Ishikawa (cell line): Measurements from ENCODE around the gene USP38.

ENCODE experiments used
- CEBPB ChIP-seq: IDR thresholded peaks from 2 replicates; pipeline ENCODE4 v1.6.1; 2012
- CREB1 ChIP-seq: IDR thresholded peaks from 2 replicates; pipeline ENCODE4 v1.6.1; 2012; ENCODE audit warnings: low read depth
- EGR1 ChIP-seq: IDR thresholded peaks from 2 replicates; pipeline ENCODE4 v1.6.1; 2012
- EP300 ChIP-seq: IDR thresholded peaks from 2 replicates; pipeline ENCODE4 v1.6.1; 2012; ENCODE audit warnings: borderline replicate concordance
- FOXM1 ChIP-seq: IDR thresholded peaks from 2 replicates; pipeline ENCODE4 v1.6.1; 2012; ENCODE audit warnings: low read depth, borderline replicate concordance
- NFIC ChIP-seq: IDR thresholded peaks from 2 replicates; pipeline ENCODE4 v1.6.1; 2012
- RAD21 ChIP-seq: IDR thresholded peaks from 2 replicates; pipeline ENCODE4 v1.6.1; 2012; ENCODE audit warnings: low read depth
- TAF1 ChIP-seq: IDR thresholded peaks from 2 replicates; pipeline ENCODE4 v1.6.1; 2012; ENCODE audit warnings: low read depth, mild to moderate bottlenecking
- TCF12 ChIP-seq: IDR thresholded peaks from 2 replicates; pipeline ENCODE4 v1.6.1; 2012; ENCODE audit warnings: low read depth
- TEAD4 ChIP-seq: IDR thresholded peaks from 2 replicates; pipeline ENCODE4 v1.6.1; 2012
- YY1 ChIP-seq: IDR thresholded peaks from 2 replicates; pipeline ENCODE4 v1.6.1; 2012; ENCODE audit warnings: low read depth
- ZBTB7A ChIP-seq: IDR thresholded peaks from 2 replicates; pipeline ENCODE4 v1.6.1; 2012; ENCODE audit warnings: low read depth
- TF ChIP-seq, protein P1 (sequence below): IDR thresholded peaks from 2 replicates; pipeline ENCODE4 v1.6.1; 2012
- TF ChIP-seq, protein P2 (sequence below): IDR thresholded peaks from 2 replicates; pipeline ENCODE4 v1.6.1; 2012
- TF ChIP-seq, protein P3 (sequence below): IDR thresholded peaks from 2 replicates; pipeline ENCODE4 v1.6.1; 2012; ENCODE audit warnings: low read depth, mild to moderate bottlenecking

USP38 gene

DNA sequence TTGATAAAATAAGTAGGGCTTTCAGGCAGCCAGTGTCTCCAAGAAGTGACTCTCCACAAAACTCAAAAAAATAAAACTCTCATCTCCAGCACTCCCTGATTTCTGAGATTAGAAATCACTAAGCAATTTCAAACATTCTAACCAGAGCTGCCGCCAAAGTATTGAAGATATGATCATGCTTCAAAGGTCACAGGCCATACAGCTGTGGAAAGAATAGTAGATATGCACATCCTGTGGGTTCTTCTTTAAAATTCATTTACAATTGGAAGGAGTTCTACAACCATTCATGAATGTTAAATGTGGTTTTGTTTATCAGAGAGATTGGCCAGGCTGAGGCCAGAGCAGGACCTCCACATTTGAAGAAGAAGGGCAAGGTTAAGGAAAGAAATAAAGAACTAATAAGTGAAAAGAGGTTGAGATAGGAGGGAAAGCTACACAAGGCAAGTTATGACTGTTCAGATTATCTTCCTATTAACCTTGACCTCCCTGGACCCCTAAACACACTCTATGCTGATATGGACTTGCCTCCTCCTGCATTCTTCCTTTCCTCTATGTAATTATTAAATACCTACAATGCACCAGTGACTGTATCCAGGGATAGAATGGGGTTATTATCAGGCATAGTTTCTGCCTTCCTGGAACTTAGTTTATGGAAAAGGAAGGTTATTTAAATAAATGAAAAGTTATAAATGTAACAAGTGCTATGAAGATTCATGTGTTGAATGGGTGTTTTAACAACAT lies 56.4 kb downstream of the USP38 start:
- TF ChIP-seq NFIC = no peak

DNA sequence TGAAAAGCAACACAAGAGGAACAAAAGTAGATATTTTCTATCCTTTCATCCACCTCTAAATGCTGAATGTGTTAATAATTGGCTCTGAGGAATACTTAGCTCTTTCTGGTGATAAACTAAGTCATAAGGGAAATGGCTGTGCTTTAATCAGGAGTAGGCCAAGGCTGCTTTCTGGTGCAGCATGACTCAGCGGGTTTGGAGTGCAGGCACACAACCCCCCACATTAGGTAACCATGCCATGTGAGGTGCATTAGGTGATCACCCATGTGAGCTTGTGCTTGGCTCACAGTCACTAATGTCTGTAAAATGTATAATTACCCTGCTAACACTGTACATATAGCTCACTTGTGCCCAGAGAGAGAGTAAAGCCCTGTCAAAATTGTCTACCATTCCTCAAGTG lies 57.2 kb downstream of the USP38 start:
- TF ChIP-seq NFIC = no peak
- TF ChIP-seq RAD21 = no peak

DNA sequence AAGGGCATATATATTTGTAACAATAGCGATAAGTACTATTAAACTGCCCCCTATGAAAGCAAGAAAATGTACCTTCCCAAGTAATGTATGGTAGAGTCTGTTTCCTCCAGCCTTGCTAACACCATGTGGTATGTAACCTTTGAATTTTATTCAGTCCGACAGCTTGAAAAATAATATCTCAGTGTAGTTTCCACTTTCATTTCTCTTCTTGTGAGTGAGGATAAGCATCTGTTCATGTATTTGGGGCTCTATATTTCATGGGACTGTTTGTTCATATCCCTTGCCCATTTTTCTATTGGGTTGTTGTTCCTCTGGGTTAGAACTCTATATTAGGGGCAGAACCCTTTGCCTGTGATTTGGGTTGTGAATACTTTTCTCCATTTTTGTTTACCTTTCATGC lies 58.3 kb downstream of the USP38 start:
- TF ChIP-seq, protein P1, sequence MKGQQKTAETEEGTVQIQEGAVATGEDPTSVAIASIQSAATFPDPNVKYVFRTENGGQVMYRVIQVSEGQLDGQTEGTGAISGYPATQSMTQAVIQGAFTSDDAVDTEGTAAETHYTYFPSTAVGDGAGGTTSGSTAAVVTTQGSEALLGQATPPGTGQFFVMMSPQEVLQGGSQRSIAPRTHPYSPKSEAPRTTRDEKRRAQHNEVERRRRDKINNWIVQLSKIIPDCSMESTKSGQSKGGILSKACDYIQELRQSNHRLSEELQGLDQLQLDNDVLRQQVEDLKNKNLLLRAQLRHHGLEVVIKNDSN = no peak
- TF ChIP-seq FOXM1 (no peak), YY1 (no peak), EP300 (no peak), TCF12 (no peak), ZBTB7A (no peak), CREB1 (no peak), RAD21 (no peak), NFIC (no peak), EGR1 (no peak), TEAD4 (no peak), CEBPB (no peak), TAF1 (no peak)
- TF ChIP-seq, protein P2, sequence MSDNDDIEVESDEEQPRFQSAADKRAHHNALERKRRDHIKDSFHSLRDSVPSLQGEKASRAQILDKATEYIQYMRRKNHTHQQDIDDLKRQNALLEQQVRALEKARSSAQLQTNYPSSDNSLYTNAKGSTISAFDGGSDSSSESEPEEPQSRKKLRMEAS = no peak
- TF ChIP-seq, protein P3, sequence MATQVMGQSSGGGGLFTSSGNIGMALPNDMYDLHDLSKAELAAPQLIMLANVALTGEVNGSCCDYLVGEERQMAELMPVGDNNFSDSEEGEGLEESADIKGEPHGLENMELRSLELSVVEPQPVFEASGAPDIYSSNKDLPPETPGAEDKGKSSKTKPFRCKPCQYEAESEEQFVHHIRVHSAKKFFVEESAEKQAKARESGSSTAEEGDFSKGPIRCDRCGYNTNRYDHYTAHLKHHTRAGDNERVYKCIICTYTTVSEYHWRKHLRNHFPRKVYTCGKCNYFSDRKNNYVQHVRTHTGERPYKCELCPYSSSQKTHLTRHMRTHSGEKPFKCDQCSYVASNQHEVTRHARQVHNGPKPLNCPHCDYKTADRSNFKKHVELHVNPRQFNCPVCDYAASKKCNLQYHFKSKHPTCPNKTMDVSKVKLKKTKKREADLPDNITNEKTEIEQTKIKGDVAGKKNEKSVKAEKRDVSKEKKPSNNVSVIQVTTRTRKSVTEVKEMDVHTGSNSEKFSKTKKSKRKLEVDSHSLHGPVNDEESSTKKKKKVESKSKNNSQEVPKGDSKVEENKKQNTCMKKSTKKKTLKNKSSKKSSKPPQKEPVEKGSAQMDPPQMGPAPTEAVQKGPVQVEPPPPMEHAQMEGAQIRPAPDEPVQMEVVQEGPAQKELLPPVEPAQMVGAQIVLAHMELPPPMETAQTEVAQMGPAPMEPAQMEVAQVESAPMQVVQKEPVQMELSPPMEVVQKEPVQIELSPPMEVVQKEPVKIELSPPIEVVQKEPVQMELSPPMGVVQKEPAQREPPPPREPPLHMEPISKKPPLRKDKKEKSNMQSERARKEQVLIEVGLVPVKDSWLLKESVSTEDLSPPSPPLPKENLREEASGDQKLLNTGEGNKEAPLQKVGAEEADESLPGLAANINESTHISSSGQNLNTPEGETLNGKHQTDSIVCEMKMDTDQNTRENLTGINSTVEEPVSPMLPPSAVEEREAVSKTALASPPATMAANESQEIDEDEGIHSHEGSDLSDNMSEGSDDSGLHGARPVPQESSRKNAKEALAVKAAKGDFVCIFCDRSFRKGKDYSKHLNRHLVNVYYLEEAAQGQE = no peak

DNA sequence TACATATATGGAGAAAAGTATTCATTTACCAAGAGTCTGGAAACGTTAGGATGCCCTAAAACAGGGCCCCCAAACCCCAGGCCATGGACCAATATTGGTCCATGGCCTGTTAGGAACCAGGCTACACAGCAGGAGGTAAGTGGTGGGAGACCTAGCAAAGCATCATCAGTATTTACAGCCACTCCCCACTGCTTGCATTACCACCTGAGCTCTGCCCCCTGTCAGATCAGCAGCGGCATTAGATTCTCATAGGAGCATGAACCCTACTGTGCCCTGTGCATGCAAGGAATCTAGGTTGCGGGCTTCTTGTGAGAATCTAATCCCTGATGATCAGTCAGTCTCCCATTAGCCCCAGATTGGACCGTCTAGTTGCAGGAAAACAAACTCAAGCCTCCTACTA lies 62.3 kb downstream of the USP38 start:
- TF ChIP-seq, protein P1 = no peak
- TF ChIP-seq EP300 (no peak), TCF12 (no peak), TEAD4 (no peak), FOXM1 (no peak), NFIC (no peak), EGR1 (no peak), CREB1 (no peak), CEBPB (no peak), YY1 (no peak), RAD21 (no peak), ZBTB7A (no peak), TAF1 (no peak)
- TF ChIP-seq, protein P2 = no peak

DNA sequence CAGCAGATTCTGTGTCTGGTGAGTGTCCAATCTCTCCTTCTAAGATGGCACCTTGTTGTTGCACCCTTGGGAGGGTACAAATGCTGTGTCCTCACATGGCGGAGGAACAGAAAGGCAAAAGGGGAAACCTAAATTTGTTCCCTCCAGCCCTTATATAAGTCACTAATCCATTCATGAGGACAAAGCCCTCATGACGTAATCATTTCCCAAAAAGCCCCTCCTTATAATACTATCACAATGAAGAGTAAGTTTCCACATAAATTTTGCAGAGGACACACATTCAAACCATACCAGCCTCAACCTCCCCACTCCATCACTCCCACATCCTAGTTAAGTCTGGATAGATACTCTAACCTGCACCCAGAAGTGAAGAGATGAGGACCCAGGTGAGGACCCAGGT lies 63.1 kb downstream of the USP38 start:
- no peak for TF ChIP-seq ZBTB7A
- TF ChIP-seq TCF12 = no peak
- TF ChIP-seq CEBPB = no peak
- no peak for TF ChIP-seq EGR1
- TF ChIP-seq FOXM1 = no peak
- TF ChIP-seq CREB1 = no peak
- no peak for TF ChIP-seq NFIC
- TF ChIP-seq TAF1 = no peak

DNA sequence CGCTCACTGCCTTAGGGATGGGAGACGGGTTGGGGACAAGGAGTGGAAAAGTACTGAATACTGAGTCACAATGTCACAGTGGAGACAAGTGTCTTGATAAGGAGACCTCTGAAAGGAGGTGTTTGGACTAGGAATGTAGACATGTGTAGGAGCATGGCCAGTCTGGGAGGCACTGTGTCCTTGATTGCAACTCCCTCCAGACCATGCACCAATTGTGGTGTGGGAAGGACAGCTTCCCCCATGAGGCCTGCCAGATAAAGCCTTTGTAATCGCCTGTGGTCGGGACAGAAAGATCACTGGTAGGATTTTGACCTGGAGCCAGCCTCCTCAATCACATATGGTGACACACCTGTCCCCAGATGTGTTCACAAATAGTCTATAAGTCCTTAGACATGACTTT lies 64.1 kb downstream of the USP38 start:
- TF ChIP-seq TEAD4 (no peak), TCF12 (no peak), FOXM1 (no peak), RAD21 (no peak), EP300 (no peak), CREB1 (no peak), TAF1 (no peak), ZBTB7A (no peak), CEBPB (no peak)
- TF ChIP-seq, protein P2 = no peak
- TF ChIP-seq, protein P3 = no peak
- TF ChIP-seq, protein P1 = no peak
